NT2/D1 (cell line): ENCODE data around the gene CHIC2.

Experiments
- YY1 ChIP-seq: IDR thresholded peaks from 2 replicates; pipeline ENCODE4 v1.6.1; 2011; ENCODE audit not compliant: insufficient read length, insufficient read depth
- ZNF274 ChIP-seq: IDR thresholded peaks from 2 replicates; pipeline ENCODE4 v1.6.1; 2011; ENCODE audit warnings: mild to moderate bottlenecking, low read depth, low read length

- TF ChIP-seq YY1 = no peak
- no peak for TF ChIP-seq ZNF274
These were observed 1.2 kb downstream of the CHIC2 start for GRCh38 chr4:54063229-54063628.
